Measurements from ENCODE around the gene IPMK.

DNA sequence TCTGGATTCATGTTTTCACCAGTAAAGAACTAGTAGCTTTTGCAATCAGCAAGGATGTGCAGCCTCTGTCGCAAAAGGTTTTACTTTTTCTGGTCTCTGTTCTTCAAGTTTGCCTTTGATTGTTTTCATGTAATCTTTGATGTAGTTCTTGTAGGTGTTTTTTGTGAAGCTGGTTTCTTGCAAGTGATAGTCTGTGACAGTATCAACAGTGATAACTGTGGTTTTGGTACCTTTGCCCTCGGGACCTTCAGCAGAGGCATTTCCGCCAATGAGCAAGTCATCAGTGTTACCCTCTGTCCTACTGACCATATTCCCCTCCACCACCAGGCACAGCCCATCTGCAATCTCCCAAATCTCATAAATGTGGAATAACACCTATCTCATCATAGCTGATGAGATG is 55.1 kb downstream of the IPMK start:
- TF ChIP-seq TAF1 (IDR thresholded peaks at IDR 0.05; ENCODE audit: low read depth, low read length) = no peak
- no peak for TF ChIP-seq ZNF274 (IDR thresholded peaks at IDR 0.05; ENCODE audit: borderline replicate concordance, extremely low read depth, low read length)
- TF ChIP-seq, protein P1, sequence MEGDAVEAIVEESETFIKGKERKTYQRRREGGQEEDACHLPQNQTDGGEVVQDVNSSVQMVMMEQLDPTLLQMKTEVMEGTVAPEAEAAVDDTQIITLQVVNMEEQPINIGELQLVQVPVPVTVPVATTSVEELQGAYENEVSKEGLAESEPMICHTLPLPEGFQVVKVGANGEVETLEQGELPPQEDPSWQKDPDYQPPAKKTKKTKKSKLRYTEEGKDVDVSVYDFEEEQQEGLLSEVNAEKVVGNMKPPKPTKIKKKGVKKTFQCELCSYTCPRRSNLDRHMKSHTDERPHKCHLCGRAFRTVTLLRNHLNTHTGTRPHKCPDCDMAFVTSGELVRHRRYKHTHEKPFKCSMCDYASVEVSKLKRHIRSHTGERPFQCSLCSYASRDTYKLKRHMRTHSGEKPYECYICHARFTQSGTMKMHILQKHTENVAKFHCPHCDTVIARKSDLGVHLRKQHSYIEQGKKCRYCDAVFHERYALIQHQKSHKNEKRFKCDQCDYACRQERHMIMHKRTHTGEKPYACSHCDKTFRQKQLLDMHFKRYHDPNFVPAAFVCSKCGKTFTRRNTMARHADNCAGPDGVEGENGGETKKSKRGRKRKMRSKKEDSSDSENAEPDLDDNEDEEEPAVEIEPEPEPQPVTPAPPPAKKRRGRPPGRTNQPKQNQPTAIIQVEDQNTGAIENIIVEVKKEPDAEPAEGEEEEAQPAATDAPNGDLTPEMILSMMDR (IDR thresholded peaks at IDR 0.05; ENCODE audit: control extremely low read depth in 1 of 3, insufficient read depth in 1 of 3, low read depth in 1 of 3, low read length in 3 of 3) = no peak
- no peak for TF ChIP-seq RAD21 (IDR thresholded peaks at IDR 0.05 in 1 of 2, conservative IDR thresholded peaks at IDR 0.05 in 1 of 2; ENCODE audit: low read depth in 2 of 2, low read length in 2 of 2)

Data from H1 (cell line).